ENCODE data around the gene TSHR. TPM values are rescaled to one million over a fixed set of nuclear protein-coding genes. Genes with fewer than 3 reads are reported as not detected.

TSHR gene
- total RNA-seq, 1 donor from 2014 or later: not detected

DNA sequence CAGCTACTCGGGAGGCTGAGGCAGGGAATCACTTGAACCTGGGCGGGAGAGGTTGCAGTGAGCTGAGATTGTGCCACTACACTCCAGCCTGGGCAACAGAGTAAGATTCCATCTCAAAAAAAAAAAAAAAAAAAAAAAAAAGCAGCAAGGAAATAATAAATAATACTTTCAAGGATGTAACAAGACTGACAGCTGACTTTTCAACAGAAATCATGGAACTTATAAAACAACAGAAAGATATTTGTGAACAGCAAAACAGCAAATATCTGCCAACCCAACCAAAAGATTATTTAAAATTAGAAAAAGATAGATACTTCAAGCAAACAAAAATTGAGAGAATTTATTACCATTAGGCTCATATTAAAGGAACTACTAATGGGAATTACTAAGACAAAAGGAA is 115.1 kb downstream of the TSHR start:
- TF ChIP-seq, protein P1, sequence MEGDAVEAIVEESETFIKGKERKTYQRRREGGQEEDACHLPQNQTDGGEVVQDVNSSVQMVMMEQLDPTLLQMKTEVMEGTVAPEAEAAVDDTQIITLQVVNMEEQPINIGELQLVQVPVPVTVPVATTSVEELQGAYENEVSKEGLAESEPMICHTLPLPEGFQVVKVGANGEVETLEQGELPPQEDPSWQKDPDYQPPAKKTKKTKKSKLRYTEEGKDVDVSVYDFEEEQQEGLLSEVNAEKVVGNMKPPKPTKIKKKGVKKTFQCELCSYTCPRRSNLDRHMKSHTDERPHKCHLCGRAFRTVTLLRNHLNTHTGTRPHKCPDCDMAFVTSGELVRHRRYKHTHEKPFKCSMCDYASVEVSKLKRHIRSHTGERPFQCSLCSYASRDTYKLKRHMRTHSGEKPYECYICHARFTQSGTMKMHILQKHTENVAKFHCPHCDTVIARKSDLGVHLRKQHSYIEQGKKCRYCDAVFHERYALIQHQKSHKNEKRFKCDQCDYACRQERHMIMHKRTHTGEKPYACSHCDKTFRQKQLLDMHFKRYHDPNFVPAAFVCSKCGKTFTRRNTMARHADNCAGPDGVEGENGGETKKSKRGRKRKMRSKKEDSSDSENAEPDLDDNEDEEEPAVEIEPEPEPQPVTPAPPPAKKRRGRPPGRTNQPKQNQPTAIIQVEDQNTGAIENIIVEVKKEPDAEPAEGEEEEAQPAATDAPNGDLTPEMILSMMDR (IDR thresholded peaks at IDR 0.05; ENCODE audit: insufficient read depth, low read length, poor library complexity, severe bottlenecking): no peak
- H3K36me3 ChIP-seq (ENCODE audit: control insufficient read depth, insufficient read depth, low read length): no peaks in the 10 kb centered on the region
- no peaks in the 10 kb centered on the region for H3K27me3 ChIP-seq (ENCODE audit: control insufficient read depth, insufficient read depth, low read length)
- DNase-seq (ENCODE audit: low read depth): no peak
- no peak overlapping the region for H3K4me3 ChIP-seq (ENCODE audit: low read depth, low read length)

DNA sequence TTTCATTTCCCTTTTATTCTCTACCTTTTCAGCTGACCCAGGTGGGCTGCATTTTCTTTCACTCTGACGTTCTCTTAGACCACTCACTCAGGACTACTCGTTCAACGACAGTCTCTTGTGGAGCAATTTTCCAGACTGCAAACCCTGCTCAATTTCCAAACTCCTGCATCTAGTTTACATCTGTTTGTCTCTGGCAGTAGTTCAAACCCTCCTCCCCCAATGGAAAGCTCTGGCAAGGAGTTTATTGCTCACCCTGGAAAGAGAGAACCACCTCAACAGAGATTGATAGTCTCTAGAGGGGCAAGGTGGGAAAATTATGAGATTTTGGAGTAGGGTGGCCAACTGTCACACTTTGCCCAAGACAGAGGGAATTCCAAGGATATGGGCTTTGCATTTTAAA is 130.2 kb downstream of the TSHR start:
- no peak overlapping the region for H3K4me3 ChIP-seq (ENCODE audit: low read depth, low read length)
- TF ChIP-seq, protein P1 (IDR thresholded peaks at IDR 0.05; ENCODE audit: insufficient read depth, low read length, poor library complexity, severe bottlenecking): no peak
- no peaks in the 10 kb centered on the region for H3K36me3 ChIP-seq (ENCODE audit: control insufficient read depth, insufficient read depth, low read length)
- DNase-seq (ENCODE audit: low read depth): no peak
- H3K27me3 ChIP-seq (ENCODE audit: control insufficient read depth, insufficient read depth, low read length): no peaks in the 10 kb centered on the region

DNA sequence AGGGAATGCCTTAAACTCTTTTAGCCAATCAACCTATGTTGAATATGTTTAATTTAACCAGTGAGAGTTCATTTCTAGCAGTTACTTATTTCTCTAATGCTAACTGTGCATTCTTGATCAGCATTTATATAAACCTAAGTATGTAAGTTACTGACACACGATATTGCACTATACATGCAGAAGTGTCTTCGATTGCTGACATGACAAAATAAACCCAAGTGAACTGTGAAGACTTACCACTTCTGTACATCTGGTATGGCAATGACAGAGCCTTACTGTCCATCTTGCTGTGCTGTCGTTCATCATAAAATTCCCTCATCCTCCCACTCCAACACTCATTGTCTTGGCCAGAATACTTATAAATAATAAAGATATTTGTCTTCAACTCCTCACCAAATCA is 131.8 kb downstream of the TSHR start:
- DNase-seq (ENCODE audit: low read depth): no peak
- H3K27me3 ChIP-seq (ENCODE audit: control insufficient read depth, insufficient read depth, low read length): no peaks in the 10 kb centered on the region
- TF ChIP-seq, protein P1 (IDR thresholded peaks at IDR 0.05; ENCODE audit: insufficient read depth, low read length, poor library complexity, severe bottlenecking): no peak

DNA sequence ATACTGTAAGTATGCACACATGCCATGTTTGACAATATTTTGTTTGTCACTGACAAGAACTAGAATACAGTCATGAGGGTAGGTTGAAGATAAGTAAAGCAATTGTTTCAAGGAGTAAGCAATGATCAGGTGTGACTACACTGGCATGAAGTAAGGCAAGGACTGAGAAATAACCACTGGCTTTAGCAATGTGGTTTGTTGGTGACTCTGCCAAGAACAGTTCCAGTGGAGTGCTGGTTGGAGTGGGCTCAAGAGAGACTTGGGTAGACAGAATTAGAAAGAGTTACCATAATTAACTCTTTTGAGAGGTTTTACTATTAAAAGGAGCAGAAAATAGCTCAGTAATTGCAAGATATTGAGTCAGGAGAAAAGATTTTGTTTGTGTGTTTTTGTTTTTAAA is 135.7 kb downstream of the TSHR start:
- no peak for DNase-seq (ENCODE audit: low read depth)
- Histone ChIP-seq H3K36me3 (ENCODE audit: control insufficient read depth, insufficient read depth, low read length) (no peaks in the 10 kb centered on the region), H3K4me3 (ENCODE audit: low read depth, low read length) (no peak overlapping the region), H3K27me3 (ENCODE audit: control insufficient read depth, insufficient read depth, low read length) (no peaks in the 10 kb centered on the region)
- TF ChIP-seq, protein P1 (IDR thresholded peaks at IDR 0.05; ENCODE audit: insufficient read depth, low read length, poor library complexity, severe bottlenecking): no peak

More for the DNA sequence above, 131.8 kb downstream of the TSHR start:
- no peak overlapping the region for H3K4me3 ChIP-seq (ENCODE audit: low read depth, low read length)
- H3K36me3 ChIP-seq (ENCODE audit: control insufficient read depth, insufficient read depth, low read length): no peaks in the 10 kb centered on the region

DNA sequence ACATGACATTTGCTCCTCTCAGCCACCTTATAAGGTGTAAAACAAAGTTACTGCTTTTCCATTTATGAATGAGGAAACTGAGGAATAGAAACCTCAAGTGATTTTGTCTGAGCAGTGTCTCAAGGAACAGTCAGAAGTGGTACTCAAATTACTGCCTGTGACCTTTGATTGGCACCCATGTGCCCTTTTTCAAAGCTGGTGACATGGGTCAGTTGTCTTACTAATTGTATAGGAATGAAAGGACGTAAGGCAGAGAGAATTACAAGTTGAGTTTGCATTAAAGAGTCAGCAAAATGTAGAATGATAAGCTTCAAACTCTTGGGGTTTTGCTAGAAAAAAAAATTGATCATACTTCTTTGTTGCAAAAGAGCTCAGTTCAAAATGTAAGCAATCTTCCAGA is 136.2 kb downstream of the TSHR start:
- no peaks in the 10 kb centered on the region for H3K27me3 ChIP-seq (ENCODE audit: control insufficient read depth, insufficient read depth, low read length)
- no peak for DNase-seq (ENCODE audit: low read depth)
- H3K36me3 ChIP-seq (ENCODE audit: control insufficient read depth, insufficient read depth, low read length): no peaks in the 10 kb centered on the region
- H3K4me3 ChIP-seq (ENCODE audit: low read depth, low read length): no peak overlapping the region
- TF ChIP-seq, protein P1 (IDR thresholded peaks at IDR 0.05; ENCODE audit: insufficient read depth, low read length, poor library complexity, severe bottlenecking): no peak

DNA sequence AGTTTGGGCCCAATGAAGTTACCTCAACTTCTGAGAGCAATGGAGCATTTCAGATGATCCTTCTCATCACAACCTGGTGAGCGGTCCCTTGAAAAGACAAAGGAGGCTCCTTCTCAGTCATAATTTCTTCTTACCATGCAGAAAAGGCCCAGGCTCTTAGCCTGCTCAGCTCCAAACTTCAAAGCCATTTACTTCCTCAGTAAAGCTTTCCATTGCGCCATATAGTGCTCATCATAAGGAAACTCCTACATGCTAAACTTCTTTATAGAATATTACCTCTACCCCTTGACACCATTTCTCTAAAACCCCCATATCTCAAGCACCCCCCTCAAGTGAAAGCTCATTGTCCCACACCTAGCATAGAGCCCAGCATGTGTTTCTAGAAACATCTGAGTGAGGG is 138.2 kb downstream of the TSHR start:
- H3K4me3 ChIP-seq (ENCODE audit: low read depth, low read length): no peak overlapping the region
- TF ChIP-seq, protein P1 (IDR thresholded peaks at IDR 0.05; ENCODE audit: insufficient read depth, low read length, poor library complexity, severe bottlenecking): no peak
- DNase-seq (ENCODE audit: low read depth): no peak
- no peaks in the 10 kb centered on the region for H3K36me3 ChIP-seq (ENCODE audit: control insufficient read depth, insufficient read depth, low read length)
- no peaks in the 10 kb centered on the region for H3K27me3 ChIP-seq (ENCODE audit: control insufficient read depth, insufficient read depth, low read length)
